ENCODE data around the gene NUCKS1.

DNA sequence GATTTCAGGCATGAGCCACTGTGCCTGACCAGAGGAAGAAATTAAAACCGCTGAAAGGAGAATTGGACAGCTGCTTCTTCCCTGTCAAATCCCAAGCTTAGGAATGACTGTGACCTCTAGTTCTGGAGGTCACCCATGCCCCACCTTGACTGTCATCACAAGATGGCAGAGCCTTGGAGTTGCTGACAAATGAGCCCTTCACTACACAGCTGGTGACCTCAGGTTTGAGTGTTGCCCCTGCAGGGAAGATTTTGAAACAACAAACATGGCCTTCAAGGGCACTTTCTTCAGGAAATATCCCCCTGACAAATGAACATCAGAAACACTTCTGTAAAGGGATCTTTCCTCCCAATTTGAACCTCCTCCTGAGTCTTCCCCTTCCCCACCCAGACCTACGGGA, 62.7 kb downstream of the NUCKS1 start:
- TF ChIP-seq, protein P1, sequence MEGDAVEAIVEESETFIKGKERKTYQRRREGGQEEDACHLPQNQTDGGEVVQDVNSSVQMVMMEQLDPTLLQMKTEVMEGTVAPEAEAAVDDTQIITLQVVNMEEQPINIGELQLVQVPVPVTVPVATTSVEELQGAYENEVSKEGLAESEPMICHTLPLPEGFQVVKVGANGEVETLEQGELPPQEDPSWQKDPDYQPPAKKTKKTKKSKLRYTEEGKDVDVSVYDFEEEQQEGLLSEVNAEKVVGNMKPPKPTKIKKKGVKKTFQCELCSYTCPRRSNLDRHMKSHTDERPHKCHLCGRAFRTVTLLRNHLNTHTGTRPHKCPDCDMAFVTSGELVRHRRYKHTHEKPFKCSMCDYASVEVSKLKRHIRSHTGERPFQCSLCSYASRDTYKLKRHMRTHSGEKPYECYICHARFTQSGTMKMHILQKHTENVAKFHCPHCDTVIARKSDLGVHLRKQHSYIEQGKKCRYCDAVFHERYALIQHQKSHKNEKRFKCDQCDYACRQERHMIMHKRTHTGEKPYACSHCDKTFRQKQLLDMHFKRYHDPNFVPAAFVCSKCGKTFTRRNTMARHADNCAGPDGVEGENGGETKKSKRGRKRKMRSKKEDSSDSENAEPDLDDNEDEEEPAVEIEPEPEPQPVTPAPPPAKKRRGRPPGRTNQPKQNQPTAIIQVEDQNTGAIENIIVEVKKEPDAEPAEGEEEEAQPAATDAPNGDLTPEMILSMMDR (IDR thresholded peaks at IDR 0.05): no peak
- no peak for TF ChIP-seq POLR2A (IDR thresholded peaks at IDR 0.05)
- TF ChIP-seq POLR2AphosphoS5 (IDR thresholded peaks at IDR 0.05): no peak
- no peak for TF ChIP-seq EP300 (IDR thresholded peaks at IDR 0.05)
